Tibial nerve (tissue), 3 donors: ENCODE data around the gene EID2B.

Experiments
- POLR2A ChIP-seq, 2 donors: fragments of 450-650 bp; IDR thresholded peaks; one replicate each; pipeline ENCODE4 v1.6.1; 2017; ENCODE audit warnings: antibody characterized with exemption in 2 of 2, mild to moderate bottlenecking in 2 of 2, moderate library complexity in 2 of 2
- TF ChIP-seq, protein P1 (sequence below), 5 experiments: fragments of 200-600 bp in 3 of 5; fragments of 450-650 bp in 2 of 5; sonication (generic) in 3 of 5; IDR thresholded peaks; one replicate each; pipeline ENCODE4 v1.5.1; 2016 to 2019; ENCODE audit warnings: antibody characterized with exemption in 5 of 5, mild to moderate bottlenecking in 3 of 5, moderate library complexity in 2 of 5

DNA sequence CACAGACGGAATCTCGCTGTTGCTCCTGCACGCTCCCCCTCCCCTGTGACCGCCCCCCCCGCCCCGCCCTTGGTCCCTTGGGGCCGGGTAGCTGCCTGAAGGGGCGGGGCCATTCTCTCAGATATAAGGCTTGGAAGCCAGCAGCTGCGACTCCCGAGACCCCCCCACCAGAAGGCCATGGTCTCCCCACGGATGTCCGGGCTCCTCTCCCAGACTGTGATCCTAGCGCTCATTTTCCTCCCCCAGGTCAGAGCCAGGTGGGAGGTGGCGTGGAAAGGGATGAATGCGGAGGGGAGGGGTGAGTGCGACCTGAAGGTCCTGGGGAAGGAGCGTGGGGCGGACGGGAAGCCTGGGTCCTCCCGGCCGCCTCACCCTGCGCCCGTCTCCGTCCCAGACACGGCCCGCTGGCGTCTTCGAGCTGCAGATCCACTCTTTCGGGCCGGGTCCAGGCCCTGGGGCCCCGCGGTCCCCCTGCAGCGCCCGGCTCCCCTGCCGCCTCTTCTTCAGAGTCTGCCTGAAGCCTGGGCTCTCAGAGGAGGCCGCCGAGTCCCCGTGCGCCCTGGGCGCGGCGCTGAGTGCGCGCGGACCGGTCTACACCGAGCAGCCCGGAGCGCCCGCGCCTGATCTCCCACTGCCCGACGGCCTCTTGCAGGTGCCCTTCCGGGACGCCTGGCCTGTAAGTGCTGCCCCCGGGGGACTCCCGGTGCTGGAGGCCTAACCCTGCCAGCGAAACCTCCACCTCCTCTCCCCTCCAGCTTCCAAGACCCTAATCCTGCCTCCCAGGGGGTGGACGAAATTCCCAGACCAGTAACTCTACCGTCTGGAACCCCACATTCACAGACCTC, 33.6 kb downstream of the EID2B start, which contains the start of gene DLL3:
- TF ChIP-seq, protein P1, sequence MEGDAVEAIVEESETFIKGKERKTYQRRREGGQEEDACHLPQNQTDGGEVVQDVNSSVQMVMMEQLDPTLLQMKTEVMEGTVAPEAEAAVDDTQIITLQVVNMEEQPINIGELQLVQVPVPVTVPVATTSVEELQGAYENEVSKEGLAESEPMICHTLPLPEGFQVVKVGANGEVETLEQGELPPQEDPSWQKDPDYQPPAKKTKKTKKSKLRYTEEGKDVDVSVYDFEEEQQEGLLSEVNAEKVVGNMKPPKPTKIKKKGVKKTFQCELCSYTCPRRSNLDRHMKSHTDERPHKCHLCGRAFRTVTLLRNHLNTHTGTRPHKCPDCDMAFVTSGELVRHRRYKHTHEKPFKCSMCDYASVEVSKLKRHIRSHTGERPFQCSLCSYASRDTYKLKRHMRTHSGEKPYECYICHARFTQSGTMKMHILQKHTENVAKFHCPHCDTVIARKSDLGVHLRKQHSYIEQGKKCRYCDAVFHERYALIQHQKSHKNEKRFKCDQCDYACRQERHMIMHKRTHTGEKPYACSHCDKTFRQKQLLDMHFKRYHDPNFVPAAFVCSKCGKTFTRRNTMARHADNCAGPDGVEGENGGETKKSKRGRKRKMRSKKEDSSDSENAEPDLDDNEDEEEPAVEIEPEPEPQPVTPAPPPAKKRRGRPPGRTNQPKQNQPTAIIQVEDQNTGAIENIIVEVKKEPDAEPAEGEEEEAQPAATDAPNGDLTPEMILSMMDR (IDR thresholded peaks at IDR 0.05): no peak
- TF ChIP-seq POLR2A (IDR thresholded peaks at IDR 0.05): no peak
